Measurements from ENCODE around the gene ARHGEF28. TPM values are rescaled to one million over a fixed set of nuclear protein-coding genes. Genes with fewer than 3 reads are reported as not detected.

The ARHGEF28 gene
- total and polyA plus RNA-seq, 2 of the 13 experiments (the other 11 are each of a cell fraction or from before 2014, with no cell fraction given): 17.4 to 34.1 TPM

GRCh38 chr5:73851471-73852181, 225.6 kb downstream of the ARHGEF28 start:
- Histone ChIP-seq H4K20me1 (ENCODE audit: insufficient read depth, low read length) (no peaks in the 10 kb centered on the region), H3K4me3 (replicated peaks in 1 of 3; ENCODE audit: insufficient read depth in 1 of 3, low read depth in 2 of 3, low read length in 3 of 3) (no peak overlapping the region), H3K36me3 (replicated peaks in 1 of 2; ENCODE audit: control insufficient read depth in 1 of 2, insufficient read depth in 2 of 2, low read length in 2 of 2) (peaks cover 13 to 58% of the 10 kb centered on the region in 2 experiments; a peak in 4 of 5 replicates), H3K9ac (ENCODE audit: insufficient read depth, low read depth, low read length) (no peak overlapping the region), H3K79me2 (ENCODE audit: insufficient read depth, low read length) (no peaks in the 10 kb centered on the region), H3K4me2 (ENCODE audit: low read depth, low read length) (no peak overlapping the region), H3K27me3 (ENCODE audit: control insufficient read depth in 1 of 2, insufficient read depth in 2 of 2, low read length in 2 of 2) (no peaks in the 10 kb centered on the region), H3K9me3 (ENCODE audit: low read length) (no peaks in the 10 kb centered on the region), H3K4me1 (ENCODE audit: insufficient read depth, low read length) (peaks cover under 1% of the 10 kb centered on the region; the same call in 1 of the 2 replicates), H2AFZ (ENCODE audit: low read length) (no peak overlapping the region), H3K27ac (ENCODE audit: extremely low read length, insufficient read depth, low read length) (no peak overlapping the region)
- ATAC-seq: no peak
- ChIA-PET POLR2A (no interaction called here), CTCF (ENCODE audit: low intra/inter-chr PET ratio, low total read pairs) (no interaction called here)
- DNase-seq (ENCODE audit: low spot score): no peak
- intact Hi-C loops (cut with micrococcal nuclease; ENCODE audit: unreplicated experiment) (no loop called here), in situ Hi-C loops (cut with HindIII; ENCODE audit: extremely low pct_ligation_motif_present, low pct_unique_long_range_greater_than_20kb) (no loop called here)
- 88% methylated on average over 2 of the region's 2 CpGs for WGBS (ENCODE audit: low lambda C conversion rate)
- BruUV-seq (replicated peaks): no TSS peak
- no peak for FAIRE-seq
- TF ChIP-seq ZNF780A (CRISPR knock-in tag; IDR thresholded peaks at IDR 0.05) (no peak), SNAI1 (CRISPR knock-in tag; IDR thresholded peaks at IDR 0.05; ENCODE audit: borderline replicate concordance) (no peak), ZMYM4 (CRISPR knock-in tag; IDR thresholded peaks at IDR 0.05) (no peak), GRHL1 (CRISPR knock-in tag; conservative IDR thresholded peaks at IDR 0.05) (no peak), FOXA1 (IDR thresholded peaks at IDR 0.05) (no peak), FOXA1 (CRISPR knock-in tag; IDR thresholded peaks at IDR 0.05) (no peak), SOX13 (IDR thresholded peaks at IDR 0.05) (no peak), SOX13 (CRISPR knock-in tag; conservative IDR thresholded peaks at IDR 0.05 in 1 of 2, IDR thresholded peaks at IDR 0.05 in 1 of 2) (no peak), HIC2 (CRISPR knock-in tag; IDR thresholded peaks at IDR 0.05; ENCODE audit: low read depth) (no peak), SP140L (CRISPR knock-in tag; IDR thresholded peaks at IDR 0.05; ENCODE audit: borderline replicate concordance) (no peak), ZNF274 (CRISPR knock-in tag; IDR thresholded peaks at IDR 0.05) (no peak), CTCF (CRISPR knock-in tag; IDR thresholded peaks at IDR 0.05) (no peak), ERF (CRISPR knock-in tag; IDR thresholded peaks at IDR 0.05) (no peak), TEAD3 (CRISPR knock-in tag; optimal IDR thresholded peaks at IDR 0.05; ENCODE audit: borderline replicate concordance) (no peak), ZNF883 (CRISPR knock-in tag; IDR thresholded peaks at IDR 0.05; ENCODE audit: not compliant biosample characterization) (no peak), HMGA1 (CRISPR knock-in tag; conservative IDR thresholded peaks at IDR 0.05) (no peak)
- TF ChIP-seq, protein P1, sequence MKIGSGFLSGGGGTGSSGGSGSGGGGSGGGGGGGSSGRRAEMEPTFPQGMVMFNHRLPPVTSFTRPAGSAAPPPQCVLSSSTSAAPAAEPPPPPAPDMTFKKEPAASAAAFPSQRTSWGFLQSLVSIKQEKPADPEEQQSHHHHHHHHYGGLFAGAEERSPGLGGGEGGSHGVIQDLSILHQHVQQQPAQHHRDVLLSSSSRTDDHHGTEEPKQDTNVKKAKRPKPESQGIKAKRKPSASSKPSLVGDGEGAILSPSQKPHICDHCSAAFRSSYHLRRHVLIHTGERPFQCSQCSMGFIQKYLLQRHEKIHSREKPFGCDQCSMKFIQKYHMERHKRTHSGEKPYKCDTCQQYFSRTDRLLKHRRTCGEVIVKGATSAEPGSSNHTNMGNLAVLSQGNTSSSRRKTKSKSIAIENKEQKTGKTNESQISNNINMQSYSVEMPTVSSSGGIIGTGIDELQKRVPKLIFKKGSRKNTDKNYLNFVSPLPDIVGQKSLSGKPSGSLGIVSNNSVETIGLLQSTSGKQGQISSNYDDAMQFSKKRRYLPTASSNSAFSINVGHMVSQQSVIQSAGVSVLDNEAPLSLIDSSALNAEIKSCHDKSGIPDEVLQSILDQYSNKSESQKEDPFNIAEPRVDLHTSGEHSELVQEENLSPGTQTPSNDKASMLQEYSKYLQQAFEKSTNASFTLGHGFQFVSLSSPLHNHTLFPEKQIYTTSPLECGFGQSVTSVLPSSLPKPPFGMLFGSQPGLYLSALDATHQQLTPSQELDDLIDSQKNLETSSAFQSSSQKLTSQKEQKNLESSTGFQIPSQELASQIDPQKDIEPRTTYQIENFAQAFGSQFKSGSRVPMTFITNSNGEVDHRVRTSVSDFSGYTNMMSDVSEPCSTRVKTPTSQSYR (CRISPR knock-in tag; IDR thresholded peaks at IDR 0.05; ENCODE audit: borderline replicate concordance): no peak
